ENCODE results near the gene SDHAF2.
"Not testable (repeated sequence)": the region's sequence is repeated elsewhere in the genome, so short reads cannot be mapped to it uniquely, and the experiment has no call there.

SDHAF2 gene

DNA sequence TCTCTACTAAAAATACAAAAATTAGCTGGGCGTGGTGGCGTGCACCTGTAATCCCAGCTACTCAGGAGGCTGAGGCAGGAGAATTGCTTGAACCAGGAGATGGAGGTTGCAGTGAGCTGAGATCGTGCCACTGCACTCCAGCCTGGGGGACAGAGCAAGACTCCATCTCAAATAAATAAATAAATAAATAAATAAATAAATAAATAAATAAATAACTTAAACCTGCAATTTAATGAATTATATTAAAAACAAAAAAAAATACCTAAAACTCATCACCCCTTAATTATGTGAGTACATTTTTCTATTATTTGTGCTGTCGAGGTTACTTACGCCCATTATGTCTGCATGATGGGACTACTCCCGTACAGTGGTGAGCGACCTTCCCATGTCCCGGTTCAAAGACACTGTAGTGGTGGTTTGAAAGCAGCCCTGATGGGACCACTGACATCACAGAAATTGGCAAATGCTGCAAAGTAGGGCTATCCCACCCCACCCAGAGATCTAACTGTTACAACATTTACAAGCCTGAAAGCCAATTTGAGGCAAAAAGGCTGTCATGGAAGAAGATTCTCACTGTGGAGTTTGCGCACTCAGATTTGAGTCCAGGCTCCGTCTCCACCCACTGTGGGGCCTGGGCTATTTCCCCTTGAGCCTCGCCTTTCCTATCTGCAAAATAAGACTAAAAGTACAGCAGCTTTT is 49.6 kb downstream of the SDHAF2 start:
- DNase-seq = not testable (repeated sequence)

DNA sequence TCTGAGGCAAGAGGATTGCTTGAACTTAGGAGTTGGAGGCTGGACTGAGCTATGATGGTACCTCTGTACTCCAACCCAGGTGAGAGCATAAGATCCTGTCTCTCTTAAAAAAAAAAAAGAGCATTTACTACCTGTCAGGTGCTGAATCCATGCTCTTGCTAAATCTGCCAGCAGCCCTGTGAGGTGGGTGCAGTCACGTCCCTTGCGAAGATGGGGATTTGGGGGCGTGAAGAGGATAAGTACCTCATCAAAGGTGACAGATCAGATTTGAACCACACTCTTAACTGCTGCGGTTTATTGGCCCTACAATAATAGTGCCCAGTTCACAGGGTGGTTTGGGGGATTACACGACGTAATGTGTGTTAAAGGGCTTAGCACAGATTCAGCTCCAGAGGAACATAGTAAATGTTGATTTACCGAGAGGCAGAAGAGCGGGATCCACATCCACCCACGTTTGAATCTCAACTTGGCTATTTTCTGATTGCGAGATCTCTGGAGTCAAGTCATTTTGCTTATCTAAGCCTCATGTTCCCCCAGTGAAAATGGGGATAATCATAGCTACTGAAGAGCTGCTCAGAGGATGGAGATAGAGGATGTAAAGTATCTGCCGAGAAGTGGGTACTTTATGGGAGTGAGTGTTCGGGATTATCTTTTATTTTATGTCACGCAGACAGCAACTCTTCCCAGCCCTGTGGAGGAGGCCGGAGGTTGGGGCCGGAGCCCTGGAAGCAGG is 50.5 kb downstream of the SDHAF2 start:
- no peak for DNase-seq

DNA sequence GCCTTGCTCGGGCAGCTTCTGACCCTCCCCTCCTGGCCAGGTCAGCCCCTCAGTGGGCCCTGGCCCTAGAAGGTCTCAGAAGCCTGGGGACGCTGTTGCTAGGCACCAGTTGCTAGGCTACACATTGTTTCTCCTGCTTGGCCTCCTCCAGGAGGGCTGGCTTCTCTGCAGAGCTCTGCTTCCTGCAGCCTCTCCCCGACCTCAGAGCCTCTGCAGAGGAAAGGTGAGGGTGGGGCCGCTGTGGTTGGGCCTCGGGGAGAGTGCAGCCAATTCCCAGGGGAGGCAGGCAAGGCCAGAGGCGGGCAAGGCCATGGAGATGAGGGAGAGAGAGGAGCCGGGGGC is 51.0 kb downstream of the SDHAF2 start:
- peak; percentile 67 for DNase-seq

DNA sequence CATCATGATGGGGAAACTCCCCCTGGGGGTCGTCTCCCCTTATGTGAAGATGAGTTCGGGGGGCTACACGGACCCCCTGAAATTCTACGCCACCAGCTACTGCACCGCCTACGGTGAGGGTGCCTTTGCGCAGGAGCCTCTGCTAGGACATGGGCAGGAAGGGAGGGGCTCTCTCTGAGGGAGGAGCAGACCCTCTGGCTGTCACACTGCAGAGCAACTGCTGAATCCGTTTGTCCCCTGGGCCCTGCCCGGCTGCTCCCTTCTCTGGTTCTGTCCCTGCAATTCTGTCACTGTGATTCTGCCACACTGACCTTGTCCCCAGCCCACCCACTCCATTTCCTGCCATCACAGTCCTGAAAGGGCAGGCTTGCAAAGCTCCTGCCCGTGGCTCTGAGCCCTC is 51.9 kb downstream of the SDHAF2 start:
- no peak for DNase-seq

DNA sequence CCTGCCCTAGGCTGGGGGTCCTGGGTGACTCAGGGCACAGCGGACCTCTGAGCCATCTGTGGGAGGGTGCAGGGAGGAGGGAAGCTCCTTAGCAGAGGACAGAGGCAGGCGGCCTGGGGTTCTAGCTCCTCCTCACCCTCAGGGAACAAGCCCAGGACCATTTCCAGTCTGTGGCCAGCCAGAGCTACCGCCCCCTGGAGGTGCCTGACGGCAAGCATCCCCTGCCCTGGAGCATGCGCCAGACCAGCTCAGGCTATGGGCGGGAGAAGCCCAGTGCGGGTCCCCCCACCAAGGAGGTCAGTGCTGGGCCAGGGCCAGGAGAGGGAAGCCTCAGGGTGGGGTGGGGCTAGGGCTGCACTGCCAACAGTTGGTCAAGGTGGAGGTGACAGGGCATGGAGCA is 52.6 kb downstream of the SDHAF2 start:
- no peak for DNase-seq

DNA sequence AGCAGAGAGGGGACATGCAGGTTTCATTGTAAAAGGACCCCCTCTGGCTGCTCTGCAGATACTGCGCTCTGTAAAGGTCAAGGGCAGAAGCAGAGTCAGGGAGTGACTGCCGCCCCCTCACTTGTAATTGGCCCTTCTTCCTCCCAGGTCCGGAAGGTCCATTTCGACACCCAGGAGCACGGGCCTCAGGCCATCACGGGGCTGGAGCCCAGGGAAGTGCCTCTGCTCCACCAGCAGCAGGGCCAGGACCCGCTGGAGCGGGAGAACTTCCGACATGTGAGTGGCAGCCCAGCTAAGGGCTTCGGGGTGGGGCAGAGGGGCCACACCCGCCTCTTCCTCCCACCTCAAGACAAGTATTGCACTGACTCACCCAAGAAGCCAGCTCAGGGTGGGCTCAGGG is 54.6 kb downstream of the SDHAF2 start:
- DNase-seq = no peak

DNA sequence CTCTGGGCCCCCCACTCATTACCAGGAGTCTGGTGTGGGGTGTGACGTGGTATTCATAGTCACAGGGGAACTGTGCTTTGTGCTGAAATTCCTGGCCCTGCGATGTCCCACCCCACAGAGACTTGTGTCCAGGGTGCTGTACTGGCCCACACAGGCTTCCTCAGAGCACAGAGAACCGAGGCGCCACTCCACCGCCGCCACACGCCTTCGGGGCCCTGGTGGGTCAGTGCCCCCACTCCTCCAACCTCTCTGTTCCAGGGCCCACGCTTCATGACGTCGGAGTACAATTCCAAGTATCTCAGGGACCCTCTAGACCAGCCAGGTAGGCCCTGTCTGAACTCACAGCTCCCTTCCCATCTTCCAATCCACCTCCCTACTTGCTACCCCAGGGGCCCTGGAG is 55.2 kb downstream of the SDHAF2 start:
- DNase-seq = no peak

DNA sequence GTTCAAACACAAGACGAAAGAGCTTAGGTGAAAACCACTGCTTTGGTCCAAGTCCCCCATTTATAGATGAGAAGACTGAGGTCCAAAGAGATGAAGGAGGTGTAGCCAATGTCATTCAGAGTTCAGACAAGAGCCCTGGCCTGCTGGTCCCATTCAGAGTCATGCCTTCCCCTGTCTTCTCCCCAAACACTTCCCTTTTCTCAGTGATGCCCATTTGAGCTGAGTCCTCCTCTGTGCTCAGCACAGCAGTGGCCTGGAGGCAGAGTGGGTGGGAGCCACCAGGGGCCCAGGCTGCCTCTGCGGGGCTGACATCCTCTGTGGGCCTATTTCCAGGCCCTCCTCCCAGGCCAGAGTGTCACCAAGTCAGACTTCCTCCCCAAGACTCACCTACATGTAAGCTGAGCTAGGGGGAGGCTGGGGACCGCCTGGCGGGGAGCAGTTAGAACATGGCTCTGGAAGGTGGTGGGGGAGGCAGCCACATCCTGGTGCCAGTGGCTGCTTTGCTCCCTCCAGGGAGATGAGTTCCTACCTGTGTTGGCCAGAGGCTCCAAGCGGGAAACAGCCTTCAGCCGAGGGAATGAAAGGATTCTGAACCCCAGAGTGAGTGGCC is 56.2 kb downstream of the SDHAF2 start:
- no peak for DNase-seq

DNA sequence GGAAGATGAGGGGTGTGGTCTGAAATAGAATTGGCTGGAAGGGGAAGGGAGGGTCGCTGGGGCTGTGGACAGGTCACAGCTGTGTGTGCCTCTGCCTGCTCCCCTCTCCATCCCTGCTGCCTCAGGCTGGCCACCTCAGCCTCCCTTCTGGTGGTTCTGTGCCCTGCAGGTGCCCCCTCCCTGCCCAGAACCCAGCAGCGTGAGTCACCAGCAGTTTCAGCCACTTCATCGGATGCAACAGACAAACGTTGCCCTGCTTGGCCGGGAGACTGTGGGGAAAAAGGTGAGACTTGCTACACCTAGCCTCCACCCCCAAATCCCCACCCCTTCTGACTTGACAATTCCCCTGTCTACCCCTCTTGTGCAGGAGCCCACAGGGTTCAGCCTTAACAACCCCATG is 56.9 kb downstream of the SDHAF2 start:
- DNase-seq = no peak

DNA sequence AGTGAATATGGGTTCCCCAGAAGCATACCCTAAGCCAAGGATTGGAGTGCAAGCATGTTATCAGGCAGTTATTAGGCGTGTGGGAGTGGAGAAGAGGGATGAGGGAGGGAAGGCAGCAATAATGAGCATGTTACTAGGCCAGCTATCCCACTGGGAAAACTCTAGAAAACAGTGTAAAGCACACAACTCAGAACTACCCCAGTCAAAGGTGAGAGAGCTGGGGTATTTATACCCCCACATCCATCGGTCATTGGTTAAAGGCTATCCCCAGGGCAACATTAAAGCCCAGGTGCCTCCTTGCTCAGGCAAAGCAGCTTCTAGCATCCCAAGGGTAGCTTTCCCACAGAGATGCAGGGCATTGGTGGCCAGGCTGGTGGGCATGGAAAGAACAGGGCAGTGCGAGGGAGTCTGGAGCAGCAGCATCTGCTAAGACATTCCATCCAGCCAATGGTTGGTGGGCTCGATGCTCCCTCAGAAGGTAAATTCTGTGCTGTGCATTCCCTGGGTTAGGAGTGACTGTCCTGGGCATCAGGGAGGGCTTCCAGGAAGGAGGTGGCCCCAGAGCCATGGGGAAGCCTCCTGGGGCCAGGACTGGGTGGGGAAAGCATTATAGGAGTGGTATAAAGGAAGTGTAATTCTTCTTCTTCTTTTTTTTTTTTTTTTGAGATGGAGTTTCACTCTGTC is 57.6 kb downstream of the SDHAF2 start:
- no peak for DNase-seq

DNA sequence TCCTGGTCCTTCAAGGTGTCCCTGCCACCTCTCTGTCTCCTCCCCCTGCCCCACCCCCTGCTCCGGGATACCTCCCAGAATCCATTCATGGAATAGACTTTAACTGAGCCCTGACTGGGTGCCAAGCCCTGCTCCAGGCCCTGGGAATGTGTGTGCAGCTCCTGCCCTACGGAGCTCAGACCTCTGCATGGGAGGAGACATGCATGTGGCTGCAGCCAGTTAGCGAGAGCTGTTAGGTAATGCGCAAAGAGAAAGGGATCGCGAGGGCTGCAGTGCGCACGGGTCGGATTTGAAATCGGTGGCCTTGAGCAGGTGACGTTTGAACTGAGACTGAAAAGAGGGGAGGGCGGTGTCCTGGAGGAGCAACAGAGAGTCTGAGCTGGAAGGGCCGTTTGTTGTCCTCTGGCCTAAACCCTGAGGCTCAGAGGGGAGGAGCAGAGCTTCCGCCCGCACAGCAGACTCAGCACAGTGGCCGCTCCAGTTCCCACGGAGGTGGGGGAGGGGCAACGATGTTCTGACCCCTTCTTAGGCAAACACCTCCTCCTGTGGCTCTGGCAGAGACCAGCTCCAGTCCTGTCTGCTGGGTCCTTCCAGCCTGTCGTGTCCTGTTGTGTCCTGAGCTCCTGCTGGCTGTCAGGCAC is 58.8 kb downstream of the SDHAF2 start:
- DNase-seq = no peak

DNA sequence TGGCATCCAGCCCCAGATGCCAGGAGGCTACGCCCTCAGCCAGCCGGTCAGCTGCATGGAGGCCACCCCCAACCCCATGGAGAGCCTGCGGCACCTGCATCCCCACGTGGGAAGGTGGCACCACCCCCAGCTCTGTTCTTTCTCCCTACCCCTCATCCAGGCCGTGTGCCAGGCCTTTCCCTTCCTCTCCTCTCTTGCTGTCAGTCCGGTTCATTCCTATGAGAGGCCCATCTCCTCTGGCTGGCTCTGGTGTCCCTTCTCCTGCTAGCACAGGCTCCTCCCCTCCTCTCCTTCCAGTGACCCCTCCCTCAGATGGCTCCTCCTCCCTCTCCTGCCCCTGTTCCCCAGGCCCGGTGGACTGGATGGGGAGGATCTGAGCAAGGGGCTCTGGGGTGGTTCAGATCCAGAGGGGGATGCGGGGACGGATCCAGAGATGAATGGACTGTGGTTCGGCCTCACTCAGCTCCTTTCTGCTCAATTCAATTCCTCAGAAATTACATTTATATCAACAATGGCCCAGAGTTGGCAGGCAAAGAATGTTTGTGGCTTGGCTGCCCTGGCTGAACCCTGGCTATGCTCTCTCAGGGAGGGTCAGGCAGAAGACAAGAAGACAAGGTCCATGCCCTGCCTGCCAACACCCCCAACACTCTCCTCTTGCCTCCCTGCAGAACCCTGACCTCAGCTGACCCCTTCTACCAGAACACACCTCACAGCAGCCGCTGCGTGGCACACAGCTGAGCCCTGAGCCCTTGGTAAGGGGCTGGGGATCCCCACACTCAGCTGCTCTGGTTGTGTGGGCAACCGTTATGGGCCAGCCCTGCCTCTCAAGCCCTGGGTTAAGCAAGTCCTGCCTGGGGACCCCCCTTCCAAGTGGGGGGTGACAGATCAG is 60.2 kb downstream of the SDHAF2 start:
- no peak for DNase-seq

DNA sequence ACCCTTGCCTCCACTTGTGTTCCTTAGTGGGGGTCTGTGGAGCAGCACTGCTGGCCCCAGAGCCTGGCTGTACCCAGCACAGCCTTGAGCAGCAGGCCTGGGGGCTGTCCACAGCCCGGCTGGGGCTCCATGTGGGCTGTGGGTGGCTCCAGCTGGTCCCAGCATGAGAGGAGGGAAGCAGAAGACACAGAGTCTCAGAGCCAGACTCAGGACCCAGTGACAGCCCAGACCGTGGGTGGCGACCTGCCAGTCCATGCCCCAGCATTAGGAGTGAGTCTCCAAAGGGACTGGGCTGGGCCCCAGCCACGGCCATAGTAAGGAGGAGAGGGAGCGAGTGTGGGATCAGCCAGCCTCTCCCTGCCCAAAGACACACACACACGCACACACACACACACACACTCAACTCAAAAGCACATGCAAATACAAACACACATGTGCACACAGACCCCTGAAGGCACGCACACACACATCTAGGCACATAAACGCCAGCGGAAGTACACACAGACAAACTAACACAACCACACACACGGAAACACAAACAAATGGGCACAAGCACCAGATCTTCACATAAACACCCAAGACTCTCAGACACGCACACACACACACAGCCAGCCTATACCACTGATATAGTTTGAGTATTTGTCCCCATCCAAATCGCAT is 61.9 kb downstream of the SDHAF2 start:
- DNase-seq = no peak

DNA sequence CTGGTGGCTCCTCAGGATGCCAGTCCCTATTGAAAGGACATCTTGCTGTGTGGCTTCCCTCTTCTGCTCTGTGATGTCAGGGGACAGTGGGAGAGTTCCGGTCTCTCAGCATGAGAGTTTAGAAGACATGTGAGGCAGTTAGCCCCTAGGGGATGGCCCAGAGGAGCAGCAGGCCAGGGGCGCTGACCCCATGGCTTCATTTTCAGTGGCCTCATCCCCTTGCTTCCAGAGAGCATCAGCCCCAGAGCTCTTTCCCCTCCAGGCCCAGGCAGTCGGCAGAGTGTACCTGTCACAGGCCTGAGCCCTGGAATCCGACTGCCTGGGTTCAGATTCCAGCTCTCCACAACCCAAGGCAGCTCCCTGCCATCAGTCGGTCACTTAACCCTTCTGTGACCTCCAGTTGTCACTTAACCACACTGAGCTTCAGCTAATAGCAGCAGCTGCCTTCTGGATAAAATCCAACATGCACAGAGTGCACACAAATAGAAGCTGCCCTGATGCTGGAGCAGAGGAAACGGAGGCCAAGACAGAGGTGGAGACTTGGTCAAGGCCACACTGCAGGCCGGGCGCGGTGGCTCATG is 64.5 kb downstream of the SDHAF2 start:
- no peak for DNase-seq

DNA sequence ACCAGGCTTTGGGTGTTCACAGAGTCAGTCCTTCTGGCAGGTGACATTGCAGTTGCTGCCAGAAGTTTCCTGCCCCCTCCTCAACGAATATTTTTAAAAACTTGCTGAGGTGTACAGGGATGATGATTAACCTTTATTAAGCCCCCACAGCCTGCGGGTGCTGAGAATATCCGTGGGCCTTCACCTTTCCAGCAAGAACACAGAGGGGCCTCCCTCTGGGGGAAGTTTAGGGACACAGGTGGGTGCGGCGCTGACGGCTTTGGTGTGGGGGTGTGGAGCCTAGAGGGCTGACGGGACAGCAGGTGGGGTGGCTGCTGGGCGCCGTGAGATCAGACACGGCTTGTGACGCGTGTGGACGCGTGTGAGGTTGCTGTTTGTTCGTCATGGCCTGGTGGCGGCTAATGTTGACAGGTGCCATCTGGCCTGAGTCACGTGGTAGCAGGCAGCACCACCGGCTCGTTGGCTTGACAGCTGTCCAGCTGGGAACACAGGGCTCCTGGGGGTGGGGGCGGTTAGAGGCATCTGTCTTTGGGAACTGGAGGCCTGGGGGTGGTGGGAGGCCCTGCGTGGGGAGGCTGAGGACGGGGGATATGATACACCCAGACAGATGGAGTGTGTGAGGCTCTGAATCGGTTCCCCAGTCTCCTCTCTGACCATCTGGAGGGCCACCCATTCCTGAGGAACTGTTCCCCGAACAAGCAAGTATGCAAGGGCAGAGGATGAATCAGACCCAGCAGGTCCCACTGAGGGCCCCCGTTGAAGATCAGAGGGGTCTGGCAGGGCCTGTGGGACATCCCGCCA is 66.1 kb downstream of the SDHAF2 start:
- no peak for DNase-seq

Data from NCI-H526 treated with DMSO at 0.1 percent for 48 hours (cell line).